ENCODE results near the gene CLPTM1.

CLPTM1 gene

DNA sequence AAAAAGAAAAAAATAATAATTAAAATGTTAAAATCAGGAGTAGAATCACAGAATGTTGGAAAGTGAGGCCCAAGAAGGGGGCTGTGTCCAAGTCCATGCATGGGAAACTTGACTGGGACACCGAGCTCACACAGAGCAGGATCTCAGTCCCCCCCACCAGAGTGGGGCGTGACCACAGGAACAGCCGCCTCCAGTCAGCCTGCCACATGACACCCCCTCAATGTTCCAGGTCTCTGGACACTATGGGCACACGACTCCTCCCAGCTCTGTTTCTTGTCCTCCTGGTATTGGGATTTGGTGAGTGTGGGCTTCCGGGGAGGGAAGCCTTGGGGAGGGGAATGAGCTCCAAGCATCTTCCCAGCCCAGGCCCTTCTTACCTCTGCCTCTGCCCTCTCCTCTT, 6.9 kb upstream of the CLPTM1 start:
- no peak for TF ChIP-seq CTCF (IDR thresholded peaks at IDR 0.05; ENCODE audit: extremely low read depth, insufficient read depth, missing control alignments)
- in situ Hi-C loops (cut with MboI; ENCODE audit: low pct_unique_long_range_greater_than_20kb, low sequenced_read_pairs, unreplicated experiment): no loop called here
- no peak for DNase-seq (ENCODE audit: low spot score)

DNA sequence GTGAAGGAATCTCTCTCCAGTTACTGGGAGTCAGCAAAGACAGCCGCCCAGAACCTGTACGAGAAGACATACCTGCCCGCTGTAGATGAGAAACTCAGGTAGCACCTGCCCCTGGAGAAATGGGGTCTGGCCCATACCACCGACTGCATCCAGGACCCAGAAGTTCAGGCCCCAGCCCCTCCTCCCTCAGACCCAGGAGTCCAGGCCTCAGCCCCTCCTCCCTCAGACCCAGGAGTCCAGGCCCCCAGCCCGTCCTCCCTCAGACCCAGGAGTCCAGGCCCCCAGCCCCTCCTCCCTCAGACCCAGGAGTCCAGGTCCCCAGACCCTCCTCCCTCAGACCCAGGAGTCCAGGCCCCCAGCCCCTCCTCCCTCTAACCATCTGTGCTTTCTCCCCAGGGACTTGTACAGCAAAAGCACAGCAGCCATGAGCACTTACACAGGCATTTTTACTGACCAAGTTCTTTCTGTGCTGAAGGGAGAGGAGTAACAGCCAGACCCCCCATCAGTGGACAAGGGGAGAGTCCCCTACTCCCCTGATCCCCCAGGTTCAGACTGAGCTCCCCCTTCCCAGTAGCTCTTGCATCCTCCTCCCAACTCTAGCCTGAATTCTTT, 6.3 kb upstream of the CLPTM1 start:
- no peak for TF ChIP-seq CTCF (IDR thresholded peaks at IDR 0.05; ENCODE audit: extremely low read depth, insufficient read depth, missing control alignments)
- no peak for DNase-seq (ENCODE audit: low spot score)
- in situ Hi-C loops (cut with MboI; ENCODE audit: low pct_unique_long_range_greater_than_20kb, low sequenced_read_pairs, unreplicated experiment): no loop called here

GRCh38 chr19:44949550-44949949, 5.6 kb upstream of the CLPTM1 start:
- in situ Hi-C loops (cut with MboI; ENCODE audit: low pct_unique_long_range_greater_than_20kb, low sequenced_read_pairs, unreplicated experiment): no loop called here
- TF ChIP-seq CTCF (IDR thresholded peaks at IDR 0.05; ENCODE audit: extremely low read depth, insufficient read depth, missing control alignments): no peak
- DNase-seq (ENCODE audit: low spot score): no peak

GRCh38 chr19:44951179-44952159, 3.7 kb upstream of the CLPTM1 start:
- DNase-seq (ENCODE audit: low spot score): peak; percentile 78
- in situ Hi-C loops (cut with MboI; ENCODE audit: low pct_unique_long_range_greater_than_20kb, low sequenced_read_pairs, unreplicated experiment): no loop called here
- peak; percentile 81 for TF ChIP-seq CTCF (IDR thresholded peaks at IDR 0.05; ENCODE audit: extremely low read depth, insufficient read depth, missing control alignments)

DNA sequence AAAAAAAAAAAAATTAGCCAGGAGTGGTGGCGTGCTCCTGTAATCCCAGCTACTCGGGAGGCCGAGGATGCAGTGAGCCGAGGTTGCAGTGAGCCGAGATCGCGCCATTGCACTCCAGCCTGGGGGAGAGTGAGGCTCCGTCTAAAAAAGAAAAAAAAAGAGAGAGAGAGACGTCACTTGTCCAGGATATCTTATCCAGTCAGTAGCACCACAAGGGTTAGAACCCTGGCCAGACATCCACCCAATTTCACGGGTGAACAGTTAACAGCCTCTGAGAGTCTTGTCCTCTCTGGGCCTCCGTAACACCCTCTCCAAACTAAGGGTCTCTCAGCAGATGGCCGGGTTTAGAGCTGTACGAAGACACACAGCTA, 917 bp upstream of the CLPTM1 start:
- TF ChIP-seq CTCF (IDR thresholded peaks at IDR 0.05; ENCODE audit: extremely low read depth, insufficient read depth, missing control alignments): no peak
- in situ Hi-C loops (cut with MboI; ENCODE audit: low pct_unique_long_range_greater_than_20kb, low sequenced_read_pairs, unreplicated experiment): no loop called here

DNA sequence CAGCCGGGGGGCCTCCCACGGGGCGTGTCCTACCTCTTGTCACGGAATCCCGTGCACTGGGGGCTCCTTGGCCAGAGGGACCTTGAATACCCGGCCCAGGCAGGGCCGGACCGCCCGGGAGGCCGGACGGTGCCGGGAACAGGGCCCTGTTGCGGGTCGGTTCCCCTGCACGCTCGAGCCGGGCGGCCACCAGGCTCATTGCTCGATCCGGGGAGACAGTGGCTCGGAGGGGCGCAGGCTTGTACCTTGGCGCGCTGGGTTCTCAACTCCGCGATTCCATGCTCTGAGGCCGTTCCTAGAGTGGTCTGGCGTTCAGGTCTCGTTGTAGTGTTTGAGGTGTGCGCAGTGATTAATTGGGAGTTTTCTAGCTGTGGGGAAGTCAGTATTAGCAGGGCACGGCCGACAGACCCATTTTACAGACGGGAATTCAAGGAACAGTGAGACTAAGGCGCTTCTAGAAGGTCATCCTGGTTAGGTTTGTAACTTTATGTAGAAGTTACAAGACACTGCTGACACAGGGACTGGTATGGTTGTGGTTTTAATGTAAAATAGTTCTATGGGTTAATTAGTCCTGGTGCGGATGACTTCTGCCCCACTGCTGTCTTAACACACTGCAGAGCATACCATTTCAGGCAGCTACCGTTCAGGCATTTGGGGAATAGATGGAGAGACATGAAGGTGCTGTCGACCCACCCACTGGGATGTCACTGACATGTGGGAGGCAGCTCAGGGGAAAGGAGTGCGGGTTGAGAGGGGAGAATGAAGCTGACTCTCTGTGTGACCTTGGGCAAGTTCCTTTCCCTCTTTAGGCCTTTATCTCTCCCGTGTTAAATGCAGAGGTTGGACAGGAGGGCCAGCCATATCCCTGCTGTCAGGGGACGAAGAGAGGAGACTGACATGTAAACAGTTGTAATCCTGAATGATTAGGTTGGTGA, 592 bp downstream of the CLPTM1 start:
- TF ChIP-seq CTCF (IDR thresholded peaks at IDR 0.05; ENCODE audit: extremely low read depth, insufficient read depth, missing control alignments): no peak
- in situ Hi-C loops (cut with MboI; ENCODE audit: low pct_unique_long_range_greater_than_20kb, low sequenced_read_pairs, unreplicated experiment): no loop called here
- DNase-seq (ENCODE audit: low spot score): no peak

More for the DNA sequence above, 917 bp upstream of the CLPTM1 start:
- no peak for DNase-seq (ENCODE audit: low spot score)
